ENCODE results near the gene SMIM10L2A. TPM values are rescaled to one million over a fixed set of nuclear protein-coding genes. Genes with fewer than 3 reads are reported as not detected.

Gene SMIM10L2A
- 0.17 to 0.29 TPM (median 0.17 TPM) in 5 replicates for total RNA-seq (2022; extraction: Qiagen RNA extraction; ENCODE audit: low read depth)

GRCh38 chrX:135421932-135422809 is at the start of gene SMIM10L2A:
Gene SMIM10L2A (plus strand): TSS chrX:135421944. CDS start chrX:135422132, 188 bp downstream.

Other genes starting within 250 kb of the SMIM10L2A start
- not detected in 5 replicates for gene ETDA, start 169.9 kb upstream of the SMIM10L2A start, total RNA-seq (2022; extraction: Qiagen RNA extraction; ENCODE audit: low read depth)
- gene ETDC, start 112.5 kb upstream of the SMIM10L2A start, total RNA-seq (2022; extraction: Qiagen RNA extraction; ENCODE audit: low read depth): not detected in 5 replicates
- 2.8 to 4.1 TPM (median 3.7 TPM) in 5 replicates for gene ZNF75D, start 77.8 kb upstream of the SMIM10L2A start, total RNA-seq (2022; extraction: Qiagen RNA extraction; ENCODE audit: low read depth)
- 3.0 to 4.3 TPM (median 3.7 TPM) in 5 replicates for gene ZNF449, start 77.1 kb upstream of the SMIM10L2A start, total RNA-seq (2022; extraction: Qiagen RNA extraction; ENCODE audit: low read depth)
- gene INTS6L, start 98.7 kb downstream of the SMIM10L2A start, total RNA-seq (2022; extraction: Qiagen RNA extraction; ENCODE audit: low read depth): 0.08 to 0.46 TPM (median 0.17 TPM) in 5 replicates